NCI-H460 (cell line): ENCODE results near the gene RAF1. TPM values are rescaled to one million over a fixed set of nuclear protein-coding genes. Genes with fewer than 3 reads are reported as not detected.

Experiments used
- small RNA-seq, 2 experiments: library from RNA; depleted of rRNA; stranded (forward); fragments of <200 nt; gene quantifications; one replicate each; pipeline ENCODE3, GENCODE V24; 2014
- total RNA-seq: library from RNA; depleted of rRNA; stranded (reverse); fragments of >200 nt; shearing (Covaris generic); gene quantifications from 2 replicates; pipeline ENCODE4 v1.2.3, GENCODE V29; 2014; rRNA removed

RAF1 gene
- total RNA-seq, 1 experiment from 2014 or later, result 47.8 TPM

Small RNAs within 50 kb of the gene (small RNA-seq; reads per million reads assigned to genes)
- gene CRIP1P1 (0 reads per million in 2 experiments), gene RF00017 (0 reads per million in 2 experiments)

Other genes starting within 250 kb of the RAF1 start
- gene TSEN2, start 179.6 kb downstream of the RAF1 start, total RNA-seq, result 20.2 and 22.1 TPM in 2 replicates
- not detected in 2 replicates for gene MKRN2OS, start 118.6 kb downstream of the RAF1 start, total RNA-seq
- gene MKRN2, start 107.0 kb downstream of the RAF1 start, total RNA-seq, result 25.1 and 27.0 TPM in 2 replicates
- 0.25 and 0.72 TPM in 2 replicates for gene TMEM40, start 95.1 kb upstream of the RAF1 start, total RNA-seq
- gene CAND2, start 132.6 kb upstream of the RAF1 start, total RNA-seq, result 0.12 and 0.57 TPM in 2 replicates
- gene RPL32, start 177.4 kb upstream of the RAF1 start, total RNA-seq, result 3,004 and 3,553 TPM in 2 replicates